Renal cortical epithelial cell (primary cell): ENCODE measurements around the gene BMP8A. TPM values are rescaled to one million over a fixed set of nuclear protein-coding genes. Genes with fewer than 3 reads are reported as not detected.
"Not testable (repeated sequence)": the region's sequence is repeated elsewhere in the genome, so short reads cannot be mapped to it uniquely, and the experiment has no call there.

Experiments
- DNase-seq: peaks from one replicate; pipeline ENCODE4 v3.0.0-alpha.2; 2011; ENCODE audit warnings: low read depth
- total RNA-seq: library from RNA; depleted of rRNA; stranded (reverse); fragments of >200 nt; gene quantifications from 2 replicates; pipeline ENCODE4 v1.2.3, GENCODE V29; 2014

The BMP8A gene
- total RNA-seq, 1 donor from 2014 or later, result 0.10 TPM

- no peak for DNase-seq
Observed at GRCh38 chr1:39481289-39481688, 10.1 kb upstream of the BMP8A start.

GRCh38 chr1:39483276-39483675 lies 8.2 kb upstream of the BMP8A start:
- no peak for DNase-seq

GRCh38 chr1:39484564-39484963 lies 6.9 kb upstream of the BMP8A start:
- no peak for DNase-seq

DNA sequence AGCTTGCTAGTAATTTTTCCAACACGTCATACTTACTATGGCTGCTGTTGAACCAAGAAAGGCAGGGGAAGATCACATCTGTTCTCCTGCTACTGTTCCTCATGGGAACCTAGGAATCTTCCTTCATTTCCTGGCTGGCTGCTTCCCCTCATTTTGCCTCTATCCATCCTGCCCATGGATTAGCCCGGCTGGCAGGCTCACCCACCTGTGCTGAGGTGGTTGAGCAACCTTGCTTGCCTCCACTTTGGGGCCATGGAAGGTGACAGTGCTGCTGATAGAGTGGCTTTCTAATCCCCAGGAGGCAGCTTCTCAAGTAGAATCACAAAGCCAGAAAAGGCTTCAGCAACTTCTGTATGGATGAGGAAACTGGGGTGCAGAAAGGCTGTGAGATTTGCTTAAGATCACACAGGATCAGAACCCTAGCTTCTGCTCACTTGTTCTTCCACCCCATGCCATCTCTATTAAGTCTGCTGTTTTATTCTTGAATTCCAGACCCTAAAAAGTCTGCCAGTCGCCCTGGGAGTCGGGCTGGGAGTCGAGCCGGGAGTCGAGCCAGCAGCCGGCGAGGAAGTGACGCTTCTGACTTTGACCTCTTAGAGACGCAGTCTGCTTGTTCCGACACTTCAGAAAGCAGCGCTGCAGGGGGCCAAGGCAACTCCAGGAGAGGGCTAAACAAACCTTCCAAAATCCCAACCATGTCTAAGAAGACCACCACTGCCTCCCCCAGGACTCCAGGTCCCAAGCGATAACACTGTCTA lies 6.2 kb upstream of the BMP8A start:
- no peak for DNase-seq

DNA sequence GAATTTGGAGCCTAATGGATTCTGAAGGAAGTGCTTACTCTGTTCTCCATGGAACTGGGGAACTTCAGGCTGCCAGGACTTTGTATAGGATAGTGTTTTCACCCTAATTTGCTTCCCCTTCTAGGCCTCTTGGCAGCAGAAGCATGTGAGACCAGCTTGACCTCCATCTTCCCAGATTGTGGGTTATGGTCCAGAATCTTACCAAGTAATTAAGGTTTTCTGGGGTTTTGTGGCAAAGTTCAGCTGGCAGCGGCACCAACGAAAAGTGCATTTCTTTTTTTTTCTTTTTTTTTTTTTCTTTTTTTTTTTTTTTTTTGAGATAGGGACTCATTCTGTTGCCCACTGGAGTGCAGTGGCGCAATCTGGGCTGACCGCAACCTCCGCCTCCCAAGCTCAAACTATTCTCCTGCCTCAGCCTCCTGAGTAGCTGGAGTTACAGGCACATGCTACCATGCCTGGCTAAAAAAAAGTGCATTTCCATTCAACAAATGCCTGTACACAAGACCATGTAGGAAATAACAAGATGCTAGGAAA lies 3.4 kb upstream of the BMP8A start:
- no peak for DNase-seq

- no peak for DNase-seq
Observed at GRCh38 chr1:39488793-39489566, 2.5 kb upstream of the BMP8A start.

- no peak for DNase-seq
Observed at GRCh38 chr1:39489567-39490239, 1.7 kb upstream of the BMP8A start.

- no peak for DNase-seq
Observed at GRCh38 chr1:39490596-39491145, 765 bp upstream of the BMP8A start.

DNA sequence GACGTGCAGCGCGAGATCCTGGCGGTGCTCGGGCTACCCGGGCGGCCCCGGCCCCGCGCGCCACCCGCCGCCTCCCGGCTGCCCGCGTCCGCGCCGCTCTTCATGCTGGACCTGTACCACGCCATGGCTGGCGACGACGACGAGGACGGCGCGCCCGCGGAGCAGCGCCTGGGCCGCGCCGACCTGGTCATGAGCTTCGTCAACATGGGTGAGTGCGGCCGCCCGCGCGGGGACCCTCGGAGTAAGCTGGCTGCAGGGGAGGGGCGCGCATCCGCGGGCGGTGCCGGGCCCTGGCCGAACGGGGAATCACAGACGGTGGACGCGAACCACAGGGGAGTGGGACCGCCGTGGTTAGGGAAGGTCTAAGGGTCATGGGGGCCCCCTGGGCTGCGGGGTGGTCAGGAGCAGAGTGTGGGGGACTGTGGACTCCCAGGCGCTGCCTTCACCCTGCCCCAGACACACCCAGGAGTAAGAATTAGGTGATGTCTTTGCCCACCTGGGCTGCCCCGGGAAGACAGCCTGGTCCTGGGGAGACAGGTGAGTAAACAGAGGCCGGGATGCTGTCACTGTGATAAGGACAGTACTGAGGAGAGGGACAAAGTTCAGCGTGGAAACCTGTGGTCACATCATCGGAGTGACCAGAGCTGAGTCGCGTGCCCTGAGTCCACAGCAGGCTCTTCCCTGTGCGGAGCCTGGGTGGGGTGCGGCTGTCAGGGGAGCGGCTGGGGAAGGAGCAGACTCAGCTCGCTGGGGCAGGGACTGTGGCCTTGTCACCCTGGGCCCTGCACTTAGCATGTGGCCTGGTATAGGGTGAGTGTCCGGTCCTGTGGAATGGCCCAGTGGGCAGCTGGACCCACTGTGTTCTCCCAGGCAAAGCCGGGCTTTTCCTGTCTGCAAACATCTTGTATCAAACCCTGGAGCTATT lies 944 bp downstream of the BMP8A start:
- not testable (repeated sequence) for DNase-seq

- not testable (repeated sequence) for DNase-seq
Observed at GRCh38 chr1:39493043-39493810, 1.8 kb downstream of the BMP8A start.

DNA sequence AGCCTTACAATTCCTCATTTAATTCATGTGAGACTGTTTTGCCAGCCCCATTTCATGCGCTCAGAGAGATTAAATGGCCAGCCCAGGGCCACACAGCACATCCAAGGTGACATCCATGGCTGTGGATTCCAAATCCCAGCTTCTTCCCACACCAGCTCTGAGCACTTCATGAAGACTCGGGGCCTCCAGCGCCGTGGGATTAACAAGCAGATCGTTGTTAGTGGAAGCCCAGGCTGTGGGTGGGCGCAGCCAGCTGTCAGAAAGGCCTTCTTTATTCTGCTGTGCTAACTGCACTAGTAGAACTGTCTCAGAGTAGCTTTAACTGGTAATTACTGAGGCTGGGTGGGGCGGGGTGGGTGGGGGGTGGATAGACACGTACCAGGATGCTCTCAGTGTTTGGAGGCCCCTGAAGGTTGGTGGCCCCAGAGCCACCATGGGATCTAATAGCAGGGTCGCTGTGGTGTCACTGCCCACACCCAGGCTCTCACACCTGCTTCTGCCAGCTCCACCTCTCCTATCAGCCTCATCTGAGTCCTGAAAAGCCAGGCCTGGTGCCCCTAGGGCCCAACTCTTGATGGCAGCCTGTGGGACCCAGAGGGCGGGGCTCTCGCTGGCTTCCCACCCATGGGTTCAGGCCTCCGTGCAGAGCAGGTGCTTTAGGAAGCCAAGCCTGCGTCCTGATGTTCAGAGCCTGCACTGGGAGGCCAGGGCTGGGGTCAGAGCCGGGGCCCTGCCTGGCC lies 3.4 kb downstream of the BMP8A start:
- DNase-seq, result no peak

DNA sequence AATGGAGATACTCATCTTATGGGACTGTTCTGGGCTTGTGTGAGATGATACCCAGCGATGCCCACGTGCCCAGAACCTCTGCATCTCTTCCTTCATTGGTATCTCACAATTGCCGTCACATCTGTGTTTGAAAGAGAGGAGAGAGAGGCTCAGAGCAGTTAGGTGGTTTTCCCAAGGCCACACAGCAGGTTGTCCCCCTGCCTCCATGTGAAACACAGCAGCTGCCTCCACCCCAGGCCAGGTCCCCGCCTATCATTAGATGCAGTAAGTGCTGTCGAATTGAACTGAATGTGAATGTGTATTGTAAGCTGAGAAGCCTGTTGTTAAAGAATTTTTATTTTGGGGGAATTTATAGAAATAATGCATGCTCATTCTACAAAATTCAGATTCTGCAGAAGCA lies 5.1 kb downstream of the BMP8A start:
- not testable (repeated sequence) for DNase-seq

- DNase-seq, result no peak
Observed at GRCh38 chr1:39497585-39497984, 6.1 kb downstream of the BMP8A start.

DNA sequence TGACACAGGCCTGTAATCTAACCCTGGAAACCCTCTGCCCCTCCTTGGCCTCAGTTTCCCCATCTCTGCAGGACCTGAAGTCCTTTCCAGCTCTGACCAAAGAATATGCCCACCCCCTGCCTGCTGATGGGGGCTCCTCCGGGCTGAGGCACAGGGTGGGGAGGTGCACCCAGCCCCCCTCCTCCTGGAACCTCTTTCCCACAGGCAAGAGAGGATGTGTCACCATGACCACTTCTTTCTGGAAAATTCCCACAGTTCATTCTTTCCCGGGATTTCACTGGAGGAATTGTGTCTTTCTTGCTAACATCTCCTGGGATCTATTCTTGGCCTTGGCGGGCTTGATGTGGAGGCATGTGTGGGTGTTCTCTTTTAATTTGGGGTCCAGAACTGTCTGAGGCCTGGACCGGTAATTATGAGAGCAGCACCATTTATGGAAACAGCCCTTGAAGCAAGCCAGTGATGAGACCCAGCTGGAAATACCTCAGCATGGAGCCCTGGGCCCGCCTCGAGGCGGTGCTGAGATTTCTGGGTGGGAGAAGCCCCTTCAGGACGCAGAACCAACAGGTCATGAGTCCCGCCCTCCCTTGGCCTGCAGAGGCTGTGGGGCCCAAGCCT lies 6.8 kb downstream of the BMP8A start:
- not testable (repeated sequence) for DNase-seq

GRCh38 chr1:39498821-39499220 lies 7.4 kb downstream of the BMP8A start:
- DNase-seq, result not testable (repeated sequence)

DNA sequence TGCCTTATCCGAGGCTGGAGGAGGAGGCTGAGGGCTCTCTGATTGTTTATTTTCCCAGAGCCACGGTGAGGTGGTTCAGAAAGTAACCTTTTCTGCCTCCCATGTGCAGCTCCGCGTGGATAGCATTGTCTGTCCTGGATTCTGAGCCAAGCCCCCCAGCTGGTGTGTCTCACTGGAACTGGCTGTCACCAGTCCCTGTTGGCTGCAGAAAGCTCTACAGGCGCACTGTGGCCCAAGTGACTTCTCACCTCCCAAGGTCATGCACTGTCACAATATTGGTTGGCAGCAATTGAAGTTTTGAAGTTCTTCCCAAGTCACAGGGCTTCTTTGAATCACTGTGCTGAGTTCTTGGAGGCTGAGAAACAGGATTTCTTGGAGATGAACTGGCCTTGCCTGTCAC lies 8.2 kb downstream of the BMP8A start:
- DNase-seq, result no peak

GRCh38 chr1:39500862-39501389 lies 9.5 kb downstream of the BMP8A start:
- DNase-seq, result no peak

DNA sequence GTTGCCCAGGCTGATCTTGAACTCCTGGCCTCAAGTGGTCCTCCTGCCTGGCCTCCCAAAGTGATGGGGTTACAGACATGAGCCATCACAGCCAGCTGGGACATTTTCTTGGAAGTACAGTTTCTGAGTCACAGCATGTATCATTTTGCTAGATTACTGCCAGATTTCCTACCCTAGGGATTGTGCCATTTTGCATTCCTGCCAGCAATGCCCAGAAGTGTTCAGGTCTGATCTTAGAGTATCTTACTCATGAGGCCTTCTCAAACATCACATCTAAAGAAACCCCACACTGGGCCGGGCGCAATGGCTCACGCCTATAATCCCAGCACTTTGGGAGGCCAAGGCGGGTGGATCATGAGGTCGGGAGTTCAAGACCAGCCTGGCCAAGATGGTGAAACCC lies 10.2 kb downstream of the BMP8A start:
- no peak for DNase-seq

- not testable (repeated sequence) for DNase-seq
Observed at GRCh38 chr1:39504436-39504835, 13.0 kb downstream of the BMP8A start.
